ENCODE data around the gene TRIM25.
A peak's percentile ranks its signal among the peaks of the same experiment; 100 is the strongest.

The TRIM25 gene

GRCh38 chr17:56894859-56895455 lies 18.9 kb downstream of the TRIM25 start:
- Histone ChIP-seq H3K4me1 (ENCODE audit: control insufficient read depth, insufficient read depth, low read length) (no peaks in the 10 kb centered on the region), H3K9me3 (ENCODE audit: control insufficient read depth, insufficient read depth, low read depth, low read length) (no peaks in the 10 kb centered on the region), H3K4me3 (ENCODE audit: low read depth, low read length) (no peak overlapping the region), H3K36me3 (ENCODE audit: control insufficient read depth in 2 of 2, insufficient read depth in 1 of 2, low read length in 2 of 2) (peaks cover 42 to 94% of the 10 kb centered on the region in 2 experiments), H3K27ac (ENCODE audit: extremely low read depth, low read depth, low read length) (no peak overlapping the region)
- CTCF ChIA-PET: interaction anchor here (0.5 to 1.0 kb wide), 2 partner anchors 14 to 19 kb away, joined by 3 read pairs; no protein-coding TSS in a partner anchor
- POLR2A ChIA-PET: interaction anchor here (2.6 kb wide), 1 partner anchor 19 kb away, joined by 10 read pairs; the partner anchor contains the start of gene TRIM25
- TF ChIP-seq ZBTB6 (tag by site-specific recombination; IDR thresholded peaks at IDR 0.05) (no peak), ZNF37A (tag by site-specific recombination; IDR thresholded peaks at IDR 0.05) (no peak), ZSCAN23 (tag by site-specific recombination; IDR thresholded peaks at IDR 0.05) (no peak), ZNF704 (tag by site-specific recombination; IDR thresholded peaks at IDR 0.05) (no peak), ZNF76 (tag by site-specific recombination; IDR thresholded peaks at IDR 0.05; ENCODE audit: borderline replicate concordance, low read depth) (no peak), ZNF18 (tag by site-specific recombination; IDR thresholded peaks at IDR 0.05) (no peak), ZNF10 (tag by site-specific recombination; IDR thresholded peaks at IDR 0.05) (no peak), PRDM1 (tag by site-specific recombination; IDR thresholded peaks at IDR 0.05) (0 out of 2 replicates have a peak, but pooled peaks have one; percentile 9)

GRCh38 chr17:56893503-56893902 lies 20.3 kb downstream of the TRIM25 start:
- Histone ChIP-seq H3K36me3 (ENCODE audit: control insufficient read depth in 2 of 2, insufficient read depth in 1 of 2, low read length in 2 of 2) (peaks cover 36 to 91% of the 10 kb centered on the region in 2 experiments), H3K4me3 (ENCODE audit: low read depth, low read length) (no peak overlapping the region), H3K9me3 (ENCODE audit: control insufficient read depth, insufficient read depth, low read depth, low read length) (no peaks in the 10 kb centered on the region), H3K4me1 (ENCODE audit: control insufficient read depth, insufficient read depth, low read length) (no peaks in the 10 kb centered on the region), H3K27ac (ENCODE audit: extremely low read depth, low read depth, low read length) (no peak overlapping the region)
- CTCF ChIA-PET: interaction anchor here (0.7 kb wide), 1 partner anchor 11 kb away, joined by 3 read pairs; no protein-coding TSS in a partner anchor
- TF ChIP-seq ZNF10 (tag by site-specific recombination; IDR thresholded peaks at IDR 0.05) (no peak), ZNF366 (tag by site-specific recombination; conservative IDR thresholded peaks at IDR 0.05) (no peak), BCL11B (tag by site-specific recombination; IDR thresholded peaks at IDR 0.05; ENCODE audit: low read depth) (no peak), ATF2 (tag by site-specific recombination; IDR thresholded peaks at IDR 0.05; ENCODE audit: low read depth) (no peak), ZNF112 (tag by site-specific recombination; IDR thresholded peaks at IDR 0.05) (no peak), ZNF629 (tag by site-specific recombination; IDR thresholded peaks at IDR 0.05) (no peak), AEBP2 (tag by site-specific recombination; IDR thresholded peaks at IDR 0.05; ENCODE audit: borderline replicate concordance) (no peak), OVOL3 (tag by site-specific recombination; IDR thresholded peaks at IDR 0.05) (no peak), ZNF571 (tag by site-specific recombination; IDR thresholded peaks at IDR 0.05) (no peak)
- POLR2A ChIA-PET: interaction anchor here (1.6 to 2.6 kb wide), 2 partner anchors 21 to 59 kb away, joined by 4 to 10 read pairs; partner anchors contain the start of genes DGKE and TRIM25
